ENCODE results near the gene GTF3C6. TPM values are rescaled to one million over a fixed set of nuclear protein-coding genes. Genes with fewer than 3 reads are reported as not detected.
A peak's percentile ranks its signal among the peaks of the same experiment; 100 is the strongest.

The GTF3C6 gene
- total and polyA plus RNA-seq, 2 experiments from 2014 or later = 63.1 to 106 TPM

DNA sequence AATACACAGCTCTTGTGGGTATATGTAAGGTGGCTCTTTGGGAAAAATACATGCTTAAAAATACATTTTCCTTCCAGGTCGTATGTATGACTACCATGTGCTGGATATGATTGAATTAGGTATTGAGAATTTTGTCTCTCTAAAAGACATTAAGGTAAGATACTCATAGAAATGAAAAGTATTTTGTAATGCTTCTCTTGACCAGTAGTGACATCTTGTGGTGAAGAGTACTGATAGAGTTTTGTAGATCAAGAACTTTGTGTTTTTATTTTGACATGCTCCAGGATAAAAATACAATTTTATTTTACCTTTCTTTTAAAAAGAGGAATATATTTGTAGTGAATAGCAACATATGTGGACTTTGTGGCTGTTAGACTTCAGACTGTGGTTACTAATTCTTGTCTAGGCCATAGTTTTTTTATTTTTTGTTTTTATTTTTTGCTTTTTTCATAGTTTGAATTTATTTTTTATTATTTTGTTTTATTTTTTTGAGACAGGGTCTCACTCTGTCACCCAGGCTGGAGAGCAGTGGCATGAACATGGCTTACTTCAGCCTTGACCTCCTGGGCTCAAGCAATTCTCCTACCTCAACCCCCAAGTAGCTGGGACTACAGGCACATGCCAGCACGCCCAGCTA, 41.2 kb downstream of the GTF3C6 start:
- no peak overlapping the region for H3K4me3 ChIP-seq
- no peaks in the 10 kb centered on the region for H3K9me2 ChIP-seq (replicated peaks; ENCODE audit: insufficient read depth)
- no peak overlapping the region for H2AFZ ChIP-seq
- no peaks in the 10 kb centered on the region for H3K4me1 ChIP-seq (ENCODE audit: insufficient read depth)
- H3K4me2 ChIP-seq = no peak overlapping the region
- TF ChIP-seq, protein P1, sequence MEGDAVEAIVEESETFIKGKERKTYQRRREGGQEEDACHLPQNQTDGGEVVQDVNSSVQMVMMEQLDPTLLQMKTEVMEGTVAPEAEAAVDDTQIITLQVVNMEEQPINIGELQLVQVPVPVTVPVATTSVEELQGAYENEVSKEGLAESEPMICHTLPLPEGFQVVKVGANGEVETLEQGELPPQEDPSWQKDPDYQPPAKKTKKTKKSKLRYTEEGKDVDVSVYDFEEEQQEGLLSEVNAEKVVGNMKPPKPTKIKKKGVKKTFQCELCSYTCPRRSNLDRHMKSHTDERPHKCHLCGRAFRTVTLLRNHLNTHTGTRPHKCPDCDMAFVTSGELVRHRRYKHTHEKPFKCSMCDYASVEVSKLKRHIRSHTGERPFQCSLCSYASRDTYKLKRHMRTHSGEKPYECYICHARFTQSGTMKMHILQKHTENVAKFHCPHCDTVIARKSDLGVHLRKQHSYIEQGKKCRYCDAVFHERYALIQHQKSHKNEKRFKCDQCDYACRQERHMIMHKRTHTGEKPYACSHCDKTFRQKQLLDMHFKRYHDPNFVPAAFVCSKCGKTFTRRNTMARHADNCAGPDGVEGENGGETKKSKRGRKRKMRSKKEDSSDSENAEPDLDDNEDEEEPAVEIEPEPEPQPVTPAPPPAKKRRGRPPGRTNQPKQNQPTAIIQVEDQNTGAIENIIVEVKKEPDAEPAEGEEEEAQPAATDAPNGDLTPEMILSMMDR (IDR thresholded peaks at IDR 0.05; ENCODE audit: poor library complexity) = peak; percentile 71
- TF ChIP-seq EZH2phosphoT487 (IDR thresholded peaks at IDR 0.05; ENCODE audit: low read depth, severe bottlenecking, unreplicated experiment) = no peak
- 67% methylated on average over 2 of the region's 2 CpGs for WGBS (ENCODE audit: low lambda C conversion rate, missing lambda C conversion rate)
- peak; percentile 28 for DNase-seq (ENCODE audit: low spot score)
- H3K79me2 ChIP-seq = no peaks in the 10 kb centered on the region
- H4K20me1 ChIP-seq (ENCODE audit: insufficient read depth, poor library complexity, severe bottlenecking) = no peaks in the 10 kb centered on the region
- H3K36me3 ChIP-seq (replicated peaks; ENCODE audit: insufficient read depth, low read depth) = no peaks in the 10 kb centered on the region
- H3K27ac ChIP-seq = no peak overlapping the region
- no peaks in the 10 kb centered on the region for H3K27me3 ChIP-seq
- no peaks in the 10 kb centered on the region for H3K9me3 ChIP-seq (ENCODE audit: low read depth)

DNA sequence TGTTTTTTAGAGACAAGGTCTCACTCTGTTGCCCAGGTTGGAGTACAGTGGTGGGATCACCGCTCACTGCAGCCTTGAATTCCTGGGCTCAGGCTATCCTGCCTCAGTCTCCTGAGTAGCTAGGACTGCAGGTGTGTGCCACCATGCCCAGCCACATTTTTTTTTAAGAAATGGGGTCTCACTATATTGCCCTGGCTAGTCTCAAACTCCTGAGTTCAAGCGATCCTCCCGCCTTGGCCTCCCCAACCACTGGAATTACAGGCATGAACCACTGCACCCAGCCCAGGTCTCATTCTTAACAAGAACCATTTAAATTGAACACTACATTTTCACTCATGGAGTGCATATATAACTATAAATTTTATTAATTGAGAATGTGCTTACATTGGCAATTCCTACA, 43.8 kb downstream of the GTF3C6 start:
- no peaks in the 10 kb centered on the region for H3K9me3 ChIP-seq (ENCODE audit: low read depth)
- no peak overlapping the region for H3K27ac ChIP-seq
- H3K36me3 ChIP-seq (replicated peaks; ENCODE audit: insufficient read depth, low read depth) = no peaks in the 10 kb centered on the region
- H4K20me1 ChIP-seq (ENCODE audit: insufficient read depth, poor library complexity, severe bottlenecking) = no peaks in the 10 kb centered on the region
- no peaks in the 10 kb centered on the region for H3K27me3 ChIP-seq
- TF ChIP-seq, protein P1 (IDR thresholded peaks at IDR 0.05; ENCODE audit: poor library complexity) = no peak
- H3K4me1 ChIP-seq (ENCODE audit: insufficient read depth) = no peaks in the 10 kb centered on the region
- no peaks in the 10 kb centered on the region for H3K9me2 ChIP-seq (replicated peaks; ENCODE audit: insufficient read depth)
- H3K4me3 ChIP-seq = no peak overlapping the region
- DNase-seq (ENCODE audit: low spot score) = no peak
- WGBS (ENCODE audit: low lambda C conversion rate, missing lambda C conversion rate) = 100% methylated on average over 3 of the region's 3 CpGs
- no peak overlapping the region for H3K4me2 ChIP-seq
- no peak overlapping the region for H2AFZ ChIP-seq
- no peaks in the 10 kb centered on the region for H3K79me2 ChIP-seq

DNA sequence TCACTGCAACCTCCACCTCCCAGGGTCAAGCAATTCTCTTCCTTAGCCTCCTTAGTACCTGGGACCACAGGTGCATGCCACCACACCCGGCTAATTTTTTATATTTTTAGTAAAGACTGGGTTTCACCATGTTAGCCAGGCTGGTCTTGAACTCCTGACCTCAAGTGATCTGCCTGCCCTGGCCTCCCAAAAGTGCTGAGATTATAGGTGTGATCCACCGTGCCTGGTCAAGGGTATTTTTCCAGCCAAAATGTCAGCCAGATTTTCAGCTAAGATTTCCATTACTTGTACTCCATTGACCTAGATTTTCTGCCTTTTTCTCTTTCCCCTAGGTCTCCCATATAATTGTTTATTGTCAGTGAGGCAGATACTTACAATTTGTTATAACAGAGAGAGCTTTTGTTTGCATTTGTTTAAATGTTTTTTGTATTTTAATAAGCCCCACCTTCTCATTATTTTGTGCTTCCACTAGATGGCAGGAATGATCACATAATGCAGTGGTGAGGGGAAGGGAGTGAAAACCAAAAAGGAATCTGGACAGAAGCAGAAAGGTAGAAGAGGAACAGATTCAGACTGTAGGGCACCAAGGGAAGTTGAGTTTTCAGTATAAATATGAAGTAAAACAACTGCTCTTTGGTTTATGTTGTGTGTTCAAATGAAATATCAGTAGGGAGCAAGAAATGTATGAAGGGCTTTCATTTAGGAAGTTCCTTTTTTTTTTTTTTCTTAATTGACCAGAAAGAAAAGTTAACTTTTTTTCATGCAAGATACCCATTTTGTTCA, 53.0 kb downstream of the GTF3C6 start:
- Histone ChIP-seq H3K27me3 (no peaks in the 10 kb centered on the region), H3K27ac (no peak overlapping the region), H3K9me2 (replicated peaks; ENCODE audit: insufficient read depth) (no peaks in the 10 kb centered on the region), H3K4me1 (ENCODE audit: insufficient read depth) (no peaks in the 10 kb centered on the region), H2AFZ (no peak overlapping the region), H3K79me2 (no peaks in the 10 kb centered on the region), H3K4me3 (no peak overlapping the region), H3K4me2 (no peak overlapping the region), H3K9me3 (ENCODE audit: low read depth) (no peaks in the 10 kb centered on the region), H3K36me3 (replicated peaks; ENCODE audit: insufficient read depth, low read depth) (no peaks in the 10 kb centered on the region), H4K20me1 (ENCODE audit: insufficient read depth, poor library complexity, severe bottlenecking) (no peaks in the 10 kb centered on the region)
- DNase-seq (ENCODE audit: low spot score) = peak; percentile 60
- no peak for TF ChIP-seq EZH2phosphoT487 (IDR thresholded peaks at IDR 0.05; ENCODE audit: low read depth, severe bottlenecking, unreplicated experiment)
- no peak for TF ChIP-seq EZH2 (IDR thresholded peaks at IDR 0.05; ENCODE audit: borderline replicate concordance)
- TF ChIP-seq, protein P1 (IDR thresholded peaks at IDR 0.05; ENCODE audit: poor library complexity) = peak; percentile 84
- 82% methylated on average over 2 of the region's 2 CpGs for WGBS (ENCODE audit: low lambda C conversion rate, missing lambda C conversion rate)
